Liver (tissue), 9 donors: ENCODE measurements around the gene STK39. TPM values are rescaled to one million over a fixed set of nuclear protein-coding genes. Genes with fewer than 3 reads are reported as not detected.

Experiments
- DNase-seq: peaks from one replicate; pipeline ENCODE4 v3.0.0-alpha.2; 2017; ENCODE audit warnings: low spot score
- H3K27ac ChIP-seq, 2 donors: one replicate each; pipeline ENCODE4 v1.7.0; 2013; ENCODE audit warnings: inconsistent platforms in 2 of 2, low read length in 2 of 2, control low read depth in 1 of 2, low read depth in 1 of 2, mild to moderate bottlenecking in 1 of 2
- H3K27me3 ChIP-seq, 4 donors: one replicate each; pipeline versions ENCODE4 v1.6.1 to v1.7.0; 2013; ENCODE audit warnings: low read length in 3 of 4, inconsistent platforms in 1 of 4, mild to moderate bottlenecking in 1 of 4, moderate library complexity in 1 of 4; ENCODE audit not compliant: control insufficient read depth in 4 of 4, insufficient read depth in 4 of 4
- H3K36me3 ChIP-seq, 4 donors: one replicate each; pipeline versions ENCODE4 v1.6.1 to v1.7.0; 2013; ENCODE audit warnings: low read length in 3 of 4, mild to moderate bottlenecking in 3 of 4, low read depth in 1 of 4, moderate library complexity in 1 of 4; ENCODE audit not compliant: control insufficient read depth in 4 of 4, insufficient read depth in 3 of 4
- H3K4me1 ChIP-seq, 4 donors: one replicate each; pipeline versions ENCODE4 v1.6.1 to v1.7.0; 2013; ENCODE audit warnings: low read length in 3 of 4, mild to moderate bottlenecking in 3 of 4, moderate library complexity in 1 of 4; ENCODE audit not compliant: control insufficient read depth in 4 of 4, insufficient read depth in 4 of 4
- H3K4me3 ChIP-seq, 3 donors: one replicate each; pipeline versions ENCODE4 v1.6.1 to v1.7.0; 2013; ENCODE audit warnings: low read length in 3 of 3, control low read depth in 1 of 3, low read depth in 1 of 3, mild to moderate bottlenecking in 1 of 3
- H3K9ac ChIP-seq, 2 donors: one replicate each; pipeline ENCODE4 v1.7.0; 2013; ENCODE audit warnings: low read length in 2 of 2, mild to moderate bottlenecking in 2 of 2, moderate library complexity in 2 of 2, control low read depth in 1 of 2, low read depth in 1 of 2
- H3K9me3 ChIP-seq, 4 donors: one replicate each; pipeline versions ENCODE4 v1.6.1 to v1.7.0; 2013; ENCODE audit warnings: low read length in 3 of 4; ENCODE audit not compliant: control insufficient read depth in 4 of 4
- EGR1 ChIP-seq, 2 donors: IDR thresholded peaks; 2 replicates each; pipeline ENCODE4 v1.6.1; 2016 to 2018; ENCODE audit warnings: antibody characterized with exemption in 2 of 2, low read depth in 2 of 2
- FOXA1 ChIP-seq: IDR thresholded peaks from 2 replicates; pipeline ENCODE4 v1.6.1; 2016; ENCODE audit warnings: antibody characterized with exemption
- FOXA2 ChIP-seq: IDR thresholded peaks from 2 replicates; pipeline ENCODE4 v1.6.1; 2016; ENCODE audit warnings: antibody characterized with exemption
- GABPA ChIP-seq, 2 donors: IDR thresholded peaks in 1 of 2; conservative IDR thresholded peaks in 1 of 2; 2 replicates each; pipeline ENCODE4 v1.6.1; 2016; ENCODE audit warnings: antibody characterized with exemption in 2 of 2, mild to moderate bottlenecking in 1 of 2, moderate library complexity in 1 of 2
- HNF4A ChIP-seq, 2 donors: conservative IDR thresholded peaks; 2 replicates each; pipeline ENCODE4 v1.6.1; 2016; ENCODE audit warnings: antibody characterized with exemption in 2 of 2, mild to moderate bottlenecking in 2 of 2
- HNF4G ChIP-seq: IDR thresholded peaks from 2 replicates; pipeline ENCODE4 v1.6.1; 2016; ENCODE audit warnings: antibody characterized with exemption
- JUND ChIP-seq, 2 donors: IDR thresholded peaks; 2 replicates each; pipeline ENCODE4 v1.6.1; 2016; ENCODE audit warnings: antibody characterized with exemption in 2 of 2
- NR2F2 ChIP-seq: IDR thresholded peaks from 2 replicates; pipeline ENCODE4 v1.6.1; 2016; ENCODE audit warnings: antibody characterized with exemption
- RAD21 ChIP-seq, 2 donors: IDR thresholded peaks; 2 replicates each; pipeline ENCODE4 v1.6.1; 2016; ENCODE audit warnings: antibody characterized with exemption in 2 of 2, mild to moderate bottlenecking in 2 of 2
- RXRA ChIP-seq, 2 donors: IDR thresholded peaks; 2 replicates each; pipeline ENCODE4 v1.6.1; 2017 to 2018; ENCODE audit warnings: antibody characterized with exemption in 2 of 2, mild to moderate bottlenecking in 1 of 2
- SP1 ChIP-seq: IDR thresholded peaks from 2 replicates; pipeline ENCODE4 v1.6.1; 2018; ENCODE audit warnings: antibody characterized with exemption, mild to moderate bottlenecking
- TAF1 ChIP-seq: conservative IDR thresholded peaks from 2 replicates; pipeline ENCODE4 v1.6.1; 2016; ENCODE audit warnings: antibody characterized with exemption, mild to moderate bottlenecking
- YY1 ChIP-seq: IDR thresholded peaks from 2 replicates; pipeline ENCODE4 v1.6.1; 2016; ENCODE audit warnings: antibody characterized with exemption, mild to moderate bottlenecking
- WGBS: extraction: QIAGEN DNeasy Blood & Tissue Kit; methylation state at CpG from one replicate; pipeline ENCODE4 v1.1.7; 2013; 5-methylcytosine and 5-hydroxymethylcytosine counted together
- polyA plus RNA-seq, 2 donors: library from polyadenylated mRNA; stranded (reverse) in 1 of 2; unstranded in 1 of 2; fragments of 200-250 nt in 1 of 2; fragments of >200 nt in 1 of 2; fragmentation: Nextera tagmentation in 1 of 2; extraction: Ambion mirVana in 1 of 2; gene quantifications; one replicate each; pipeline versions ENCODE4 v1.2.1 to v1.2.3, GENCODE V29; 2013 to 2015
- total RNA-seq, 2 donors: library from RNA; depleted of rRNA; stranded (reverse); fragments of >200 nt; gene quantifications; one replicate each; pipeline ENCODE4 v1.2.3, GENCODE V29; 2014
- TF ChIP-seq, protein P1 (sequence below): IDR thresholded peaks from 2 replicates; pipeline ENCODE4 v1.6.1; 2016; ENCODE audit warnings: antibody characterized with exemption
- TF ChIP-seq, protein P2 (sequence below): fragments of 150-350 bp; IDR thresholded peaks from 2 replicates; pipeline ENCODE4 v1.5.1; 2017; ENCODE audit warnings: improper control_type of control experiment, low read depth, low read length; ENCODE audit not compliant: missing input control
- TF ChIP-seq, protein P3 (sequence below): IDR thresholded peaks from 2 replicates; pipeline ENCODE4 v1.6.1; 2016; ENCODE audit warnings: antibody characterized with exemption
- TF ChIP-seq, protein P4 (sequence below): IDR thresholded peaks from 2 replicates; pipeline ENCODE4 v1.6.1; 2016; ENCODE audit warnings: antibody characterized with exemption, mild to moderate bottlenecking
- donor health status: healthy.
- donor health status: healthy.
- donor health status: healthy.
- donor health status: healthy.
- donor health status: healthy.

STK39 gene
- total and polyA plus RNA-seq, 4 donors, result 0.29 to 1.8 (median 0.73) TPM

DNA sequence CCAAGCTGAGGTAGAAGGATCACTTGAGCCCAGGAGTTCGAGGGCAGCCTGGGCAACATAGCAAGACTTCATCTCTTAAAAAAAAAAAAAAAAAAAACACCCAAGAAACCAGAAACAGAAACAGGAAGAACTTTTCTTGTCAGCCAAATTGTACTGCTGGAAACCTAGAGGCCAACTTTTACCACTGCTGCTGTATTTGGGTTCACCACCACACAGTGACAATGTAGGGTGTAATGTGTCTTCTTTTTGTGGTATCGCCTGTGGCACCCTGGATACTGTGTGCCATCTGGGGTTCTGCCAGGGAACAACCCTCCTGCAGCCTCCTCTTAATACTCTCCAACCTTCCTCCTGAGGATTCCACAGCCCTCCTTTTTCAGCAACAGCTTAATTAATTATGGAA, 72.6 kb downstream of the STK39 start:
- Histone ChIP-seq H3K36me3 (no peaks in the 10 kb centered on the region), H3K27me3 (peaks cover 0 to 3% (median 0%) of the 10 kb centered on the region in 4 donors), H3K9ac (no peak overlapping the region), H3K27ac (no peak overlapping the region), H3K4me1 (no peaks in the 10 kb centered on the region), H3K9me3 (no peaks in the 10 kb centered on the region), H3K4me3 (no peak overlapping the region)
- DNase-seq, result no peak
- TF ChIP-seq HNF4A (conservative IDR thresholded peaks at IDR 0.05), result no peak
- TF ChIP-seq, protein P1, sequence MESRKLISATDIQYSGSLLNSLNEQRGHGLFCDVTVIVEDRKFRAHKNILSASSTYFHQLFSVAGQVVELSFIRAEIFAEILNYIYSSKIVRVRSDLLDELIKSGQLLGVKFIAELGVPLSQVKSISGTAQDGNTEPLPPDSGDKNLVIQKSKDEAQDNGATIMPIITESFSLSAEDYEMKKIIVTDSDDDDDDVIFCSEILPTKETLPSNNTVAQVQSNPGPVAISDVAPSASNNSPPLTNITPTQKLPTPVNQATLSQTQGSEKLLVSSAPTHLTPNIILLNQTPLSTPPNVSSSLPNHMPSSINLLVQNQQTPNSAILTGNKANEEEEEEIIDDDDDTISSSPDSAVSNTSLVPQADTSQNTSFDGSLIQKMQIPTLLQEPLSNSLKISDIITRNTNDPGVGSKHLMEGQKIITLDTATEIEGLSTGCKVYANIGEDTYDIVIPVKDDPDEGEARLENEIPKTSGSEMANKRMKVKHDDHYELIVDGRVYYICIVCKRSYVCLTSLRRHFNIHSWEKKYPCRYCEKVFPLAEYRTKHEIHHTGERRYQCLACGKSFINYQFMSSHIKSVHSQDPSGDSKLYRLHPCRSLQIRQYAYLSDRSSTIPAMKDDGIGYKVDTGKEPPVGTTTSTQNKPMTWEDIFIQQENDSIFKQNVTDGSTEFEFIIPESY, result no peak
- 87% methylated on average over 2 of the region's 2 CpGs for WGBS

DNA sequence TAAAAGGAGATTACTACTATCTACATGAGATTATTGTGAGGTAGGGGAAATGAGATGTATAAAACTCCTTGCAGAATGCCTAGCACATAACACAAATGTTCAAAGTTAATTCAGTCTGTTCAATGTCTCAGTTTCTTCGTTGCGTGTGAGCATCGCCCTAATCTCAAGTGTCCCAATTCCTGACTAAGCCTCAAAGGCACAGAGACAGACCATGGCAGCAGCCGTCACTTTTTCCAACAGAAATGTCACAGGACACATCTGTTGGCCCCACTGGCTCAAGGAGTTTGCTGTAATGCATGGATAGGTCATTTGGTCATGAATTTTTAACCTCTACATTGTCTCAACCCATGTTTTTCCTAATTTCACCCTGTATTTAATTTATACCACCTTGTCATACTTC, 75.3 kb downstream of the STK39 start:
- H3K36me3 ChIP-seq, result no peaks in the 10 kb centered on the region
- H3K4me3 ChIP-seq, result no peak overlapping the region
- no peaks in the 10 kb centered on the region for H3K9me3 ChIP-seq
- TF ChIP-seq FOXA1 (no peak), TAF1 (no peak), YY1 (no peak), FOXA2 (no peak), NR2F2 (no peak), HNF4A (conservative IDR thresholded peaks at IDR 0.05) (no peak)
- TF ChIP-seq, protein P2, sequence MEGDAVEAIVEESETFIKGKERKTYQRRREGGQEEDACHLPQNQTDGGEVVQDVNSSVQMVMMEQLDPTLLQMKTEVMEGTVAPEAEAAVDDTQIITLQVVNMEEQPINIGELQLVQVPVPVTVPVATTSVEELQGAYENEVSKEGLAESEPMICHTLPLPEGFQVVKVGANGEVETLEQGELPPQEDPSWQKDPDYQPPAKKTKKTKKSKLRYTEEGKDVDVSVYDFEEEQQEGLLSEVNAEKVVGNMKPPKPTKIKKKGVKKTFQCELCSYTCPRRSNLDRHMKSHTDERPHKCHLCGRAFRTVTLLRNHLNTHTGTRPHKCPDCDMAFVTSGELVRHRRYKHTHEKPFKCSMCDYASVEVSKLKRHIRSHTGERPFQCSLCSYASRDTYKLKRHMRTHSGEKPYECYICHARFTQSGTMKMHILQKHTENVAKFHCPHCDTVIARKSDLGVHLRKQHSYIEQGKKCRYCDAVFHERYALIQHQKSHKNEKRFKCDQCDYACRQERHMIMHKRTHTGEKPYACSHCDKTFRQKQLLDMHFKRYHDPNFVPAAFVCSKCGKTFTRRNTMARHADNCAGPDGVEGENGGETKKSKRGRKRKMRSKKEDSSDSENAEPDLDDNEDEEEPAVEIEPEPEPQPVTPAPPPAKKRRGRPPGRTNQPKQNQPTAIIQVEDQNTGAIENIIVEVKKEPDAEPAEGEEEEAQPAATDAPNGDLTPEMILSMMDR, result no peak
- TF ChIP-seq, protein P3, sequence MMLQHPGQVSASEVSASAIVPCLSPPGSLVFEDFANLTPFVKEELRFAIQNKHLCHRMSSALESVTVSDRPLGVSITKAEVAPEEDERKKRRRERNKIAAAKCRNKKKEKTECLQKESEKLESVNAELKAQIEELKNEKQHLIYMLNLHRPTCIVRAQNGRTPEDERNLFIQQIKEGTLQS, result no peak
- no peak overlapping the region for H3K27ac ChIP-seq
- H3K4me1 ChIP-seq, result no peaks in the 10 kb centered on the region
- no peaks in the 10 kb centered on the region for H3K27me3 ChIP-seq
- 98% methylated on average over 4 of the region's 4 CpGs for WGBS
- H3K9ac ChIP-seq, result no peak overlapping the region
- DNase-seq, result no peak

DNA sequence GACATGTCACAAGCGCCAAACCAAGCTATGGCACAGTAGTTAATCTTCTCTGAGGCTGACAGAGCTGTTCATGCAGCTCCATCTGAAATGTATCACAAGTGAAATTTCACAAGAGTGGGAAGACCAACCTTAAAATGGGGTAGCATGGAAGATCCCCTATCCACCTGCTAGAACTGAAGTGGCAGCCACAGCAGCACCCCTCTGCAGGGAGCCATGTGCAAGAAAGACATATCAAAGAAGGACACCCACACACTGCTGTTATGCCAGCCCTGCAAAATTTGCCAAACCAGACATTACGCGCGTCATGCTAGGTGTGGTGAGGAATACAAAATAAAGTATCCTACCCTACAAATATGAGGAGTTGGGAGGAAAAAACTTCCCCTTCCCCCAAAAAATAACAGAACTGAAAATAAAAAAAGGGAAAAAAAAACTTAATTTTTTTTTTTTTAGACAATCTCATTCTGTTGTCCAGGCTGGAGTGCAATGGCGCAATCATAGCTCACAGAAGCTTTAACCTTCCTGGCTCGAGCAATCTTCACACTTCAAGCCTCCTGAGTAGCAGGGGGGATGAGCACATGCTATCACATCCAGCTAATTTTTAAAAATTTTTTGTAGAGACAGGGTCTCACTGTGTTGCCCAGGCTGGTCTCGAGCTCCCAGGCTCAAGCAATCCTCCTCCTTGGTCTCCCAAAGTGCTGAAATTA, 76.2 kb downstream of the STK39 start:
- H3K9ac ChIP-seq, result no peak overlapping the region
- no peaks in the 10 kb centered on the region for H3K9me3 ChIP-seq
- no peaks in the 10 kb centered on the region for H3K27me3 ChIP-seq
- H3K27ac ChIP-seq, result no peak overlapping the region
- H3K4me1 ChIP-seq, result no peaks in the 10 kb centered on the region
- H3K4me3 ChIP-seq, result no peak overlapping the region
- WGBS, result 85% methylated on average over 7 of the region's 7 CpGs
- H3K36me3 ChIP-seq, result no peaks in the 10 kb centered on the region
- DNase-seq, result no peak
- TF ChIP-seq SP1 (no peak), RAD21 (IDR thresholded peaks at IDR 0.05) (no peak), YY1 (no peak), HNF4G (no peak), TAF1 (no peak), JUND (IDR thresholded peaks at IDR 0.05) (no peak), EGR1 (IDR thresholded peaks at IDR 0.05; ENCODE audit: low read depth in 2 of 2) (no peak), GABPA (IDR thresholded peaks at IDR 0.05 in 1 of 2, conservative IDR thresholded peaks at IDR 0.05 in 1 of 2) (no peak), RXRA (IDR thresholded peaks at IDR 0.05) (no peak), HNF4A (conservative IDR thresholded peaks at IDR 0.05) (no peak)
- TF ChIP-seq, protein P3, result no peak
- TF ChIP-seq, protein P4, sequence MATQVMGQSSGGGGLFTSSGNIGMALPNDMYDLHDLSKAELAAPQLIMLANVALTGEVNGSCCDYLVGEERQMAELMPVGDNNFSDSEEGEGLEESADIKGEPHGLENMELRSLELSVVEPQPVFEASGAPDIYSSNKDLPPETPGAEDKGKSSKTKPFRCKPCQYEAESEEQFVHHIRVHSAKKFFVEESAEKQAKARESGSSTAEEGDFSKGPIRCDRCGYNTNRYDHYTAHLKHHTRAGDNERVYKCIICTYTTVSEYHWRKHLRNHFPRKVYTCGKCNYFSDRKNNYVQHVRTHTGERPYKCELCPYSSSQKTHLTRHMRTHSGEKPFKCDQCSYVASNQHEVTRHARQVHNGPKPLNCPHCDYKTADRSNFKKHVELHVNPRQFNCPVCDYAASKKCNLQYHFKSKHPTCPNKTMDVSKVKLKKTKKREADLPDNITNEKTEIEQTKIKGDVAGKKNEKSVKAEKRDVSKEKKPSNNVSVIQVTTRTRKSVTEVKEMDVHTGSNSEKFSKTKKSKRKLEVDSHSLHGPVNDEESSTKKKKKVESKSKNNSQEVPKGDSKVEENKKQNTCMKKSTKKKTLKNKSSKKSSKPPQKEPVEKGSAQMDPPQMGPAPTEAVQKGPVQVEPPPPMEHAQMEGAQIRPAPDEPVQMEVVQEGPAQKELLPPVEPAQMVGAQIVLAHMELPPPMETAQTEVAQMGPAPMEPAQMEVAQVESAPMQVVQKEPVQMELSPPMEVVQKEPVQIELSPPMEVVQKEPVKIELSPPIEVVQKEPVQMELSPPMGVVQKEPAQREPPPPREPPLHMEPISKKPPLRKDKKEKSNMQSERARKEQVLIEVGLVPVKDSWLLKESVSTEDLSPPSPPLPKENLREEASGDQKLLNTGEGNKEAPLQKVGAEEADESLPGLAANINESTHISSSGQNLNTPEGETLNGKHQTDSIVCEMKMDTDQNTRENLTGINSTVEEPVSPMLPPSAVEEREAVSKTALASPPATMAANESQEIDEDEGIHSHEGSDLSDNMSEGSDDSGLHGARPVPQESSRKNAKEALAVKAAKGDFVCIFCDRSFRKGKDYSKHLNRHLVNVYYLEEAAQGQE, result no peak
- TF ChIP-seq, protein P2, result no peak
